GM11168 (cell line): Measurements from ENCODE around the gene MED13L.
"Not testable (repeated sequence)": the region's sequence is repeated elsewhere in the genome, so short reads cannot be mapped to it uniquely, and the experiment has no call there.

Experiments used
- in situ Hi-C: fragments of 300-500 bp; cut with MboI; formaldehyde crosslinking; loops from one replicate; pipeline ENCODE4 v1.12.0; 2022; ENCODE audit warnings: low sequenced_read_pairs; ENCODE audit not compliant: unreplicated experiment

The MED13L gene

DNA sequence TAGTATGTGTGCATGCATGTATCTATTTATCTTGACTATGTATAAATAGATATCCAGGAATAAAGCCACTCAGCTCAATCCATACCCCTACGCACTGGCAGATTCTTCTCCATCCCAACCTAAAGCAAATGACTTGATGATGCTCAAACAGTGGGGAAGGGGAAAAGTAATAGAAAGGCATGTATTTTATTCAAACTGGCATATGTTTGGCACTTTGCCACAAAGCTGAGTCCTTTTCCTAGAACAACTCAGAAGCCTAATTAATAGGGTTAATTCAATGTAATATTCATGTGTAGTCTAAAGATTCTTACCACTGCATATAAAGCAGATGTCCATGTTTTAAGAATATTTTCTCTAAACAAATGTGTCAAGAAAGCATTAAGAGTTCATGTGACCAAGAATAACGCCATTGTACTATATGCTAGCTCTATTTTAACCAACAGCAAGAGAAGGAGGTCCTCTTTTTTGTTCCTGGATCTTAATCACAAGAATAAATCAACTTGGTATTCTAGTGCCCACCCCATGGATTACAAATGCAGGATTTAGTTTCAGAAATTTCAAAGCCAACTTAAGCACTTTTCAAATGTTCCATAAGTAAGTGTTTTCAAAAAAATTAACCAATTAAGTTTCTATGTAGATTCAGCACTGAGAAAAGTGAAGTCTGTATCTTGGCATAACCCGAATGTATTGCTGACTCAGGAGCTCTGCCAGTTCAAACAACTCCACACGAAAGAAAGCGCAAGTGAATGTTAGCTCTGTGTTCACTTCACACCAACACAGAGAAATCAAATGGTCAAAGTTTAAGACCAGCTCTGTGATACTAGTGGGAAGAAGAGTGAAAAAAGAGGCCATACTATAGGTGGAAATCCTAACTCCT is 233.6 kb downstream of the MED13L start:
- in situ Hi-C loops: no loop called here

- in situ Hi-C loops: no loop called here
Measured at GRCh38 chr12:116040402-116040801, 237.1 kb downstream of the MED13L start.

GRCh38 chr12:116039081-116039480 is 238.4 kb downstream of the MED13L start:
- in situ Hi-C loops: no loop called here

GRCh38 chr12:116037941-116038837 is 239.3 kb downstream of the MED13L start:
- in situ Hi-C loops: no loop called here

DNA sequence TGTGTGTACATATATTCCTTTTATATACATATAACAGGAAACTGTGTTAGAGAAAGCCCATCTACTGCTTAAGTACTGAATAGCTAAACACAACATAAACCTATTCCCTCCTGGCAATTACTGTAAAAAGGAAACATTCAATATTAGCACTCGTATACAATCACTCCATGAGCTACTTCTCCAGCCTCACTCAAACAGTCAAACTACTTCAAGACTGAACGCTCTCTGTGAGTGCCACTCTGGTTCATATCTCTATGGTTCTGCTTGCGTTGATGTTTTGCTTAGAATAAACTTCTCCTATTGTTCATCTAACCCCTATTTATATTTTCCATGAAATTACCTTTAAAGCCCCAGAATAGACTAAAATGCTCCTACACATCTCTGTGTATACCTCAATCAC is 243.7 kb downstream of the MED13L start:
- in situ Hi-C loops: no loop called here

DNA sequence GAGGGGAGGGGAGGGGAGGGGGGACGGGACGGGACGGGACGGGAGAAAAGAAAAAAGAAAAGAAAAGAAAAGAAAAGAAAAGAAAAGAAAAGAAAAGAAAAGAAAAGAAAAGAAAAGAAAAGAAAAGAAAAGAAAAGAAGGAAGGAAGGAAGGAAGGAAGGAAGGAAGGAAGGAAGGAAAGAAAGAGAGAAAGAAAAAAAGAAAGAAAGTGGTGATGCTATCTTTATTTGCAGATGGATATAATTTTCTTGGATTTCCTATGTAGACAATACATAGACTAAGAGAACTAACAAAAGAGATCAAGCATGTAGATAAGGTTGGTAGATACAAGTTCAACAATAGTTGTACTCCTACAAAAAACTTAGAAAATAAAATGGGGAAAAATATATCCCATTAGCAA is 245.9 kb downstream of the MED13L start:
- in situ Hi-C loops: not testable (repeated sequence)

GRCh38 chr12:116028619-116029018 is 248.9 kb downstream of the MED13L start:
- in situ Hi-C loops: no loop called here

DNA sequence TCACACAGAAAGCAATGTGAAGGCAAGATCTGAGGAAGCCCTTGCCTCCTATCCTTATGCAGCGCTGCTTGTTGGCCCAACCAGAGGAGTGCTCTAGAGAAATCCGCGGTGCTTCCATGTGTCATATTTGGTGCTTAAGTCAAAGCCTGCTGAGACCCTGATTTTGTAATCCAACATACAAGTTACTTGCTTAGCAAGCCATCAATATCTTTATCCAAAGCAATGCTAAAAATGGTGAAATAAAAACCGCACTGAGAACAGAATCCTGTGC is 250.0 kb downstream of the MED13L start:
- in situ Hi-C loops: no loop called here

GRCh38 chr12:116026768-116027550 is 250.5 kb downstream of the MED13L start:
- in situ Hi-C loops: no loop called here

DNA sequence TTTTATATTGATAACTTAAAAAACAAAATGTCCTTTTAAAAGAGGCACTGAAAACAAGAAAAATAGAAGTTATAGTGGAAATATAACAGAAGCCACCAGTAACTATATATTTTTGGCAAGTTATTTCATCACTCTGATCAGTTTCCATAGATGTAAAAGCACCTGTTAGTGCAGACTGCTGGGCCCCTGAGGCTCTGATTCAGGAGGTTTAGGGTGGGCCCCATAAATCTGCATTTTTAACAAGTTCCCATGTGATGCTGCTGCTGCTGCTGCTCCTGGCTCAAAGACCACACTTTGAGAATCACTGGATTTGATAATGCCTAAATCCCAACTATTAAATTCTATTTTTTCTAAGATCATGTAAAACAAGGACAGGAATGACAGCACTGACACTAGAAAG is 251.1 kb downstream of the MED13L start:
- in situ Hi-C loops: no loop called here

DNA sequence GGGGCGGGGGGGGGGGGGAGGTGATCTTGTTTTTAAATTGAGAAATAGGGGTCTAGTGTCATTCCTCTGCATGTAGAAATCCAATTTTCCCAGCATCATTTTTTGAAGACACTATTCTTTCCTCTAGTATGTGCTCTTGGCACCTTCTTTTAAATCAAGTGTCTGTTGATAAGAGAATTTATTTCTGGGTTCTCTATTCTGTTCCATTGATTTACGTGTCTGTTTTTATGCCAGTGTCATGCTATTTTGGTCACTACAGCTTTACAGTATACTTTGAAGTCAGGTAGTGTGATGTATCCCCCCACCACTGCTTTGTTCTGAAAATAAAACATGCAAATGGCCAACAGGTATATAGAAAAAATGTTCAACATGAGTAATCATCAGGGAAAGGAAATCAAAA is 252.7 kb downstream of the MED13L start:
- in situ Hi-C loops: no loop called here

- in situ Hi-C loops: no loop called here
Measured at GRCh38 chr12:116019415-116019814, 258.1 kb downstream of the MED13L start.

GRCh38 chr12:116018282-116018681 is 259.2 kb downstream of the MED13L start:
- in situ Hi-C loops: no loop called here

- in situ Hi-C loops: no loop called here
Measured at GRCh38 chr12:116015525-116015924, 262.0 kb downstream of the MED13L start.

GRCh38 chr12:116012757-116013156 is 264.7 kb downstream of the MED13L start:
- in situ Hi-C loops: no loop called here

- in situ Hi-C loops: no loop called here
Measured at GRCh38 chr12:116011217-116011616, 266.3 kb downstream of the MED13L start.

DNA sequence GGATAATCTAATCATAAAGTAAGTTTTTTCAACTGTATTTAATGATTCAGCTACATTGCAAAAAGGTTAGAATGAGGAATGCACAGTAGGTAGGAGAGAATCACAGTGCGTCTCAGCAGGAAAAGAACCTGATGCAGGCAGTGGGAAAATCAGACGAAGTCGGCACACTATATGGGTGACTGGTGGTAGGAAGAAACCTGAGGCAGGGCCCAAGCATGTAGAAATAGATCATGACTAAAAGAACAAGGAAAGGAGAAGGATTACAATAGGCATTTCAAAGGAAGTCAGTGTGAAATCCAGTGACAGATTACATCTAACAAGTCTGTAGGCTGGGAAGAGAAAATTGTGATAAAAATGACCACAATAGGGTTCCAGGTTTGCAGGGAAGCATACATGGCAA is 267.0 kb downstream of the MED13L start:
- in situ Hi-C loops: no loop called here

- in situ Hi-C loops: no loop called here
Measured at GRCh38 chr12:116009805-116010204, 267.7 kb downstream of the MED13L start.

GRCh38 chr12:116006141-116006540 is 271.4 kb downstream of the MED13L start:
- in situ Hi-C loops: no loop called here

- in situ Hi-C loops: no loop called here
Measured at GRCh38 chr12:116002890-116003536, 274.5 kb downstream of the MED13L start.
